Natural killer cell (primary cell): ENCODE data around the gene ARIH2. TPM values are rescaled to one million over a fixed set of nuclear protein-coding genes. Genes with fewer than 3 reads are reported as not detected.

Experiments used
- ATAC-seq, 3 donors: fragments of 150-1000 bp in 2 of 3; fragments of 200-7000 bp in 1 of 3; cut with Tn5 transposase; 1 replicate in 1 of 3; 2 replicates in 2 of 3; pipeline ENCODE4 v1.10.0; 2021; ENCODE audit warnings: mild to moderate bottlenecking in 2 of 3, moderate library complexity in 2 of 3
- DNase-seq, 2 donors: peaks; one replicate each; pipeline versions ENCODE4 v3.0.0 to v3.0.0-alpha.2; 2013 to 2021; ENCODE audit warnings: mixed read lengths in 1 of 2
- H3K27ac ChIP-seq: one replicate; pipeline ENCODE4 v1.5.1; 2013; ENCODE audit warnings: mild to moderate bottlenecking, low read length
- H3K27me3 ChIP-seq: one replicate; pipeline ENCODE4 v1.6.1; 2013; ENCODE audit warnings: low read length; ENCODE audit not compliant: control insufficient read depth, insufficient read depth
- H3K36me3 ChIP-seq: one replicate; pipeline ENCODE4 v1.6.1; 2013; ENCODE audit warnings: low read length; ENCODE audit not compliant: control insufficient read depth, insufficient read depth
- H3K4me1 ChIP-seq: one replicate; pipeline ENCODE4 v1.6.1; 2013; ENCODE audit warnings: low read length; ENCODE audit not compliant: control insufficient read depth, insufficient read depth
- H3K4me3 ChIP-seq: one replicate; pipeline ENCODE4 v1.5.1; 2013; ENCODE audit warnings: low read length
- H3K9me3 ChIP-seq: one replicate; pipeline ENCODE4 v1.6.1; 2013; ENCODE audit warnings: low read length; ENCODE audit not compliant: control insufficient read depth, insufficient read depth
- H3K27ac Mint-ChIP-seq, 2 donors: one replicate each; pipeline ENCODE4 v1.8.0; 2022; ENCODE audit warnings: mild to moderate bottlenecking in 2 of 2, mixed read lengths in 2 of 2, moderate library complexity in 1 of 2
- H3K27me3 Mint-ChIP-seq, 2 donors: one replicate each; pipeline ENCODE4 v1.8.0; 2022; ENCODE audit warnings: low read depth in 2 of 2, mixed read lengths in 2 of 2
- H3K36me3 Mint-ChIP-seq: one replicate; pipeline ENCODE4 v1.8.0; 2022; ENCODE audit warnings: mixed read lengths
- H3K4me1 Mint-ChIP-seq, 2 donors: one replicate each; pipeline ENCODE4 v1.8.0; 2022; ENCODE audit warnings: mixed read lengths in 2 of 2
- H3K4me3 Mint-ChIP-seq: one replicate; pipeline ENCODE4 v1.8.0; 2022; ENCODE audit warnings: mild to moderate bottlenecking, moderate library complexity, mixed read lengths
- H3K9me3 Mint-ChIP-seq, 2 donors: one replicate each; pipeline ENCODE4 v1.8.0; 2022; ENCODE audit warnings: mixed read lengths in 2 of 2
- CTCF ChIP-seq: fragments of 200-600 bp; IDR thresholded peaks from one replicate; pipeline ENCODE4 v1.8.0; 2022; ENCODE audit warnings: antibody characterized with exemption
- WGBS: methylation state at CpG from one replicate; pipeline ENCODE4 v1.1.7; 2013; ENCODE audit warnings: missing lambda C conversion rate; ENCODE audit not compliant: insufficient coverage; 5-methylcytosine and 5-hydroxymethylcytosine counted together
- intact Hi-C: fragments of 100-400 bp; cut with micrococcal nuclease; formaldehyde crosslinking; loops from one replicate; pipeline ENCODE4 v1.14.2; 2022
- total RNA-seq, 4 donors: library from RNA; stranded (reverse); fragments of 120-200 nt in 1 of 4; gene quantifications; one replicate each; pipeline versions ENCODE4 v1.2.3 to v1.2.4, GENCODE V29; 2013 to 2022

ARIH2 gene
- total RNA-seq, 3 donors from 2014 or later (not counting 1 experiment from before 2014, with no cell fraction given): 239 to 291 (median 243) TPM

DNA sequence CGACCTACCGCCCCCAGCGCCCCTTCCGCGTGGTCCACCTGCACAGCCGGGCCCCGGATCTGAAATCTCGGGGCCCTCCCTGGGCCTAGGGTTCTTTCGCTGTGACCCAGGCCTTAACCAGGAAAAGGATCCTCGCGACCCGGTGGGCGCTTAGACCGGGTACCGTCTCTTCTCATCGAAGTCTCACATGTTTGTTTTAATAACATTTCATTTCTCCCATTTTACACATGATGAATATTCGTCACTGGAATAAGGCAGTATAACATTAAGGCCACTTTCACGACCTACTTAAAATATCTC is 100.0 kb downstream of the ARIH2 start:
- no peak for TF ChIP-seq CTCF
- Mint-ChIP-seq H3K4me3 (peak overlapping the region; percentile 98), H3K27ac (peak overlapping the region; percentile 86 to 95), H3K4me1 (peaks cover 16 to 24% of the 10 kb centered on the region in 2 donors), H3K36me3 (no peaks in the 10 kb centered on the region), H3K9me3 (no peaks in the 10 kb centered on the region), H3K27me3 (no peaks in the 10 kb centered on the region)
- Histone ChIP-seq H3K27ac (peak overlapping the region; percentile 79), H3K36me3 (peaks cover 22% of the 10 kb centered on the region), H3K9me3 (no peaks in the 10 kb centered on the region), H3K27me3 (no peaks in the 10 kb centered on the region), H3K4me1 (peaks cover 48% of the 10 kb centered on the region), H3K4me3 (peak overlapping the region; percentile 68)
- no peak for DNase-seq
- no peak for ATAC-seq
- intact Hi-C loops: no loop called here
- WGBS: 2% methylated on average over 18 of the region's 18 CpGs

DNA sequence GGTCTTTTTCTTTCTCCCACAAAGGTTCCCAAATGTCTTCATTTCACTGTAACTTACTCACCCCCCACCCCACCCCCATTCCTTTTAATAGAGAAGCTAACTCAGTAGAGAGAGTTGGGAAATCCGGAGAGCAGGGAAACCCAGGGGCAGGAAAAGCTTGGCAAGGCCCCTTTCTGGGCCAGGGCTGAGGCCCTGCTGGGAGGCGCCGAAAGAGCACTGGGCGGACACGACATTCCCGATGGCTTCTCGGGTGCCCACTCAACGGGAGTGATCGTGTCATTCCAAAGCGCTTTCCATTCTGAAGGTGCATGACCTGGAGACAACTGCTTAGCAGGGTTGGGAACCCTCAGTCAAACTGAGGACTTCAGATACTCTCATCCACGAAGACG is 101.3 kb downstream of the ARIH2 start:
- Histone ChIP-seq H3K9me3 (no peaks in the 10 kb centered on the region), H3K4me1 (peaks cover 48% of the 10 kb centered on the region), H3K36me3 (peaks cover 24% of the 10 kb centered on the region), H3K27me3 (no peaks in the 10 kb centered on the region), H3K4me3 (peak overlapping the region; percentile 82), H3K27ac (peak overlapping the region; percentile 94)
- Mint-ChIP-seq H3K27me3 (no peaks in the 10 kb centered on the region), H3K4me1 (peaks cover 16 to 24% of the 10 kb centered on the region in 2 donors), H3K36me3 (no peaks in the 10 kb centered on the region), H3K27ac (peak overlapping the region; percentile 95 to 99), H3K4me3 (peak overlapping the region; percentile 98), H3K9me3 (no peaks in the 10 kb centered on the region)
- 44% methylated on average over 12 of the region's 12 CpGs for WGBS
- no peak for TF ChIP-seq CTCF
- DNase-seq (no peak), ATAC-seq (no peak)
- intact Hi-C loops: loop anchor here (5.0 kb wide), 1 partner anchor 33 kb away; no protein-coding TSS in a partner anchor

DNA sequence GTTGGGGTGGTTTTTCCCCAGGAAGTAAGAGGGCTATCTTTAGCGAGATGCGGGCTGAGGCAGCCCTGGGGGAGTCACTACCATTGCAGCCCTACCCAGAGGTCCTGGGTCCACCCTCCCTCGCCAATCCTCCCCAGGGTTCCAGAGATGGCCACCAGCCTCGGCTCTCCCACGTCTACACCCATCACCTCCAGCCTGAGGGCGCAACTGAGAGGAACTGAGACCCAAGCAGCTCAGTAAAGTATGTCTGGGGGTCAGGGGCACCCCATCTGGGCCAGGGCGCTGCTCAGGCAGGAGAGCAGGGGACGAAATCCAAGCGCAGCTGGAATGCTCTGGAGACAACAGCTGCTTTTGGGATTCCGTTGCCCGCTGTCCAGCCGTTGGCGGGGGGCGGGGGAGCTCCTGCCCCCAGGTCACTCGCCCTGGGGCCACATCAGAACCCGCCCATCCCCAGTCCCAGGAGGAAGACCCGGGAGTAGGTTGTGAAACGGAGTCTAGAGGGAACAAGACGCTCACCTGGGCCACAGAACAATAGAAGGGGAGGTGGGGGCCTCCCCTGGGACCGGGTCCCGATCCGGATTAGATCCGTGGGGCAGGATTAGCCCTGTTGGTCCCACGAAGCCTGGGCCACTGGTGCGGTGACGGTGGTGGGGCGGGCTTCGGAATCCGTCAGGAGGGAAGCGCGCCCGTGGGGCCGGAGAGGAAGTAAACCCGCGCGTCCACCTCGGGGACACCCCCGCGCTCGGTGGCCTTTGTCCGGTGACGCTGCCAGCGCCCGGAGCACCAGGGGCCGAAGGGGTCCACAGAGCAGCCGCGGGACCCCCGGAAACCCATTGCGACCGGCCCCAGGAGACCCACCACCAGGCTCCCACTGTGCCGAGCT is 101.9 kb downstream of the ARIH2 start:
- H3K4me3 Mint-ChIP-seq: peak overlapping the region; percentile 98
- H3K4me1 Mint-ChIP-seq: peaks cover 16 to 27% of the 10 kb centered on the region in 2 donors
- Histone ChIP-seq H3K27ac (peak overlapping the region; percentile 94), H3K4me1 (peaks cover 48% of the 10 kb centered on the region), H3K4me3 (peak overlapping the region; percentile 82), H3K36me3 (peaks cover 24% of the 10 kb centered on the region), H3K27me3 (no peaks in the 10 kb centered on the region), H3K9me3 (no peaks in the 10 kb centered on the region)
- no peaks in the 10 kb centered on the region for H3K27me3 Mint-ChIP-seq
- DNase-seq (peak; percentile 46 to 53), ATAC-seq (no peak)
- no peaks in the 10 kb centered on the region for H3K9me3 Mint-ChIP-seq
- WGBS: under 1% methylated on average over 51 of the region's 51 CpGs
- peak overlapping the region; percentile 95 to 99 for H3K27ac Mint-ChIP-seq
- no peak for TF ChIP-seq CTCF
- H3K36me3 Mint-ChIP-seq: no peaks in the 10 kb centered on the region
- intact Hi-C loops: loop anchor here (1.0 to 5.0 kb wide), 3 partner anchors 9 to 33 kb away; partner anchors contain the start of genes IMPDH2 and WDR6
